GM12892 (cell line): ENCODE results near the gene HSPA4L. TPM values are rescaled to one million over a fixed set of nuclear protein-coding genes. Genes with fewer than 3 reads are reported as not detected.
A peak's percentile ranks its signal among the peaks of the same experiment; 100 is the strongest.

Experiments used
- DNase-seq: peaks from one replicate; pipeline ENCODE4 v3.0.0; 2011; ENCODE audit not compliant: insufficient read length
- FAIRE-seq: peaks from 2 replicates; lab custom pipeline; 2011; peaks lifted over from hg19 to GRCh38; lab: Jason Lieb, UNC
- POLR2A ChIP-seq: IDR thresholded peaks from 2 replicates; pipeline ENCODE4 v1.6.1; 2011; ENCODE audit warnings: low read depth, low read length, control low read depth
- POLR2AphosphoS5 ChIP-seq: IDR thresholded peaks from 2 replicates; pipeline ENCODE4 v1.6.1; 2011; ENCODE audit warnings: low read depth, low read length, control low read depth
- TAF1 ChIP-seq: IDR thresholded peaks from 2 replicates; pipeline ENCODE4 v1.6.1; 2011; ENCODE audit warnings: low read depth, mild to moderate bottlenecking, control low read depth, low read length, borderline replicate concordance
- polyA plus RNA-seq: library from polyadenylated mRNA; unstranded; fragments of >200 nt; gene quantifications from one replicate; pipeline ENCODE4 v1.2.1, GENCODE V29; 2012; ENCODE audit warnings: missing spikeins, inconsistent platforms; ENCODE audit not compliant: missing spikeins

The HSPA4L gene
- polyA plus RNA-seq, result 12.7 TPM

- no peak for TF ChIP-seq POLR2AphosphoS5
- peak; percentile 48; the same call in 1 of the 2 replicates for TF ChIP-seq POLR2A
- TF ChIP-seq TAF1, result no peak
- peak; percentile 34 for DNase-seq
- no peak for FAIRE-seq
Measured at GRCh38 chr4:127782275-127783025, at the start of gene HSPA4L. TSS of gene HSPA4L (plus strand) at chr4:127782322. CDS start at chr4:127782551, 229 bp downstream.

DNA sequence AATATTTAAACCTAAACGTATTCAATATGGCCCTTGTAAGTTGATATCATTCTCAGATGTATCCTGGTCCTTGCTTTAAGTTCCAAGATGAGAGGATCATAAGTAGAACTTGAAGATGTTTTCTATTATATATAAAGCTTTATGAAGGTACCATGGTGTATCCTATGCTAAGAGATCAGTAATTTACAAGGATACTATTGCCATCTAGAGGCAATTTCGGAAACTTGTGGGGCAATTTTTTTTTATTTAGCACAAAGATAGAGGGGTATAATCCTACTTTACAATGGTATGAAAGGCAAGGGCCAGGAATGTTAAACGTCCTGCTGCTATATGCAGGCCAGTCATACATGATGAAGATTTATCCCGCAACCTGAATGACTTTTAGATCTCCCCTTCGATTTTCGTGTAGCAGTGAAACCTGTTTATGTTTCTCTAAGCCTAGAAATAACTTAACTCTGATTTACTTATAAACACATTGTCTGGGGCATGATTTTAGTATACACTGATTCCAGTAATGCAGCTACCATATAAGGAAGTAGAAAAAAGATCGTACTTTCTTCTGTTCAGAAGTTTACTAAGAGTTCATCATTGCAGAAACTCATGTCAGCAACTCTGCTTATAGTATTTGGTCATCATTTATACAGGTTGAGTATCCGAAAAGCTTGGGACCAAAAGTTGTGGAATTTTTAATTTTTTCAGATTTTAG lies 49.3 kb upstream of the HSPA4L start:
- FAIRE-seq (peak; percentile 14), DNase-seq (no peak)

DNA sequence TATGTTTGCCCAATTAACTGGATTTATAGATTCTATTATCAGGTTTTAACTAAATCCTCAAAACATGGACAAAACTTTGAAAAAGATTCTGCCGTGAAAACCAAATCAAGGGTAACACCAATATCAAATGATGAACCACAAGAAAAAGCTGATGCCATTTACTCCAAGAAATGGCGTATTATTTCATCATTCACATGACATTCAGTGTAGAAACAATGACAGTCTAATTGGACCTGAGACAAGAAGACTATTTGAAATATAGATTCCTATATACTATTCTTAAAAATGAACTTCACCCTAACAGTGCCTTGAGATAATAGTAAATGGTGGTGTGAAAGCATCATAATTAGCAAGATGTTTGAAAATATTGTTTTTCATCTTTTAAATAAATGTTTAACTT lies 47.1 kb upstream of the HSPA4L start:
- no peak for DNase-seq
- FAIRE-seq, result no peak
- TF ChIP-seq POLR2AphosphoS5 (no peak), POLR2A (no peak), TAF1 (no peak)

More for the DNA sequence above, 49.3 kb upstream of the HSPA4L start:
- TF ChIP-seq TAF1, result no peak
- no peak for TF ChIP-seq POLR2AphosphoS5
- TF ChIP-seq POLR2A, result no peak

GRCh38 chr4:127737295-127737694 lies 44.8 kb upstream of the HSPA4L start:
- no peak for DNase-seq
- TF ChIP-seq POLR2AphosphoS5 (no peak), TAF1 (no peak), POLR2A (no peak)
- no peak for FAIRE-seq

DNA sequence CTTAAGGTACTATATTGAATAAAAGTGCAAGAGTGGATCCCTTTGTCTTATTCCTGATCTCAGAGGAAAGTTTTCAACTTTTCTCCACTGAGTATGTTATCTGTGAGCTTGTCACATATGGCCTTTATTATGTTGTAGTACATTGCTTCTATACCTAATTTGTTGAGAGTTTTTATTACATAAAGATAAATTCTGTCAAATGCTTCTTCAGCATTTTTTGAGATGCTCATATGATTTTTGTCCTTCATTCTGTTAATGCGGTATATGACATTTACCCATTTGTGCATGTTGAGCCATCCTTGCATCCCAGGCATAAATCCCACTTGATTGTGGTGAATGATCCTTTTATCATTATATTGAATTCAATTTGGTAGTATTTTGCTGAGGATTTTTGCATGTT lies 40.9 kb upstream of the HSPA4L start:
- TF ChIP-seq POLR2AphosphoS5, result no peak
- TF ChIP-seq POLR2A, result no peak
- no peak for TF ChIP-seq TAF1
- FAIRE-seq, result no peak
- no peak for DNase-seq

GRCh38 chr4:127747883-127748282 lies 34.2 kb upstream of the HSPA4L start:
- TF ChIP-seq POLR2AphosphoS5, result no peak
- no peak for TF ChIP-seq POLR2A
- TF ChIP-seq TAF1, result no peak
- DNase-seq (no peak), FAIRE-seq (no peak)

- DNase-seq (no peak), FAIRE-seq (no peak)
- TF ChIP-seq POLR2A (no peak), TAF1 (no peak), POLR2AphosphoS5 (no peak)
Measured at GRCh38 chr4:127748957-127749356, 33.2 kb upstream of the HSPA4L start.

DNA sequence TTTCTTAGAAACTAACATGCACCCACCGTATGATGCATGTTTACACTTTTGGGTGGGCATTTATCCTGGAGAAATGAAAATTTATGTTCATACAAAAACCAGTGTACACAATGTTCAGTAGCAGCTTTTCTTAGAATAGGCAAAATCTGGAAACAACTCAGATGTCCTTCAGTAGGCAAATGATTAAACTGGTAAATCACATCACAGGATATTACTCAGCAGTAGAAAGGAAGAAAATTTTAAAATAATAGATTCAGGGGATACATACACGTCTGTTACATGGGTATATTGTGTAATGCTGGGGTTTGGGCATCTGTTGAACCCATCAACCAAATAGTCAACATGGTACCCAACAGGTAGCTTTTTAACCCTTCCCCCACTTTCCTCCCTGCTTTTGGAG lies 25.2 kb upstream of the HSPA4L start:
- DNase-seq (no peak), FAIRE-seq (no peak)
- TF ChIP-seq POLR2AphosphoS5 (no peak), TAF1 (no peak), POLR2A (no peak)

DNA sequence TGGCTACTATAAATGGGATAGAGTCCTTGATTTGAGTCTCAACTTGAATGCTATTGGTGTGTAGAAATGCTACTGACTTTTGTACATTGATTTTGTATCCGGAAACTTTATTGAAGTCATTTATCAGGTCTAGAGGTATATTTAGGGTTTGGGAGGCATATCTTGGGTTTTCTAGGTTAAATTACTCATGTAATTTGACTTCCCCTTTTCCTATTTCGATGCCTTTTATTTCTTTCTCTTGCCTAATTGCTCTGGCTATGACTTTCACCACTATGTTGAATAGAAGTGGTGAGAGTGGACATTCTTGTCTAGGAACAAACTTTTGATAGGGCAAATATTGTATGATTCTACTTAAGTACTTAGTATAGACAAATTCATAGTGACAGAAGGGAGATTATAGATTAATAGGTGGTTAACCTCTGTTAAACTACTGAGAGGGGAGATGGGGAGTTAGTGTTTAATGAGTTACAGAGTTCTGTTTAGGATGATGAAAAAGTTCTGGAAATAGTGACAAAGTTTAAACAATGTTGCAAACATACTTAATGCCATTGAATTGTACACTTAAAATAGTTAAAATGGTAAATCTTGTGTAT lies 22.8 kb upstream of the HSPA4L start:
- TF ChIP-seq POLR2AphosphoS5, result no peak
- TF ChIP-seq POLR2A, result no peak
- TF ChIP-seq TAF1, result no peak
- no peak for FAIRE-seq

GRCh38 chr4:127759893-127760292 lies 22.2 kb upstream of the HSPA4L start:
- FAIRE-seq, result no peak
- TF ChIP-seq TAF1 (no peak), POLR2A (no peak), POLR2AphosphoS5 (no peak)
- DNase-seq, result no peak

More for the DNA sequence above, 22.8 kb upstream of the HSPA4L start:
- no peak for DNase-seq

- no peak for TF ChIP-seq POLR2AphosphoS5
- TF ChIP-seq TAF1, result no peak
- TF ChIP-seq POLR2A, result no peak
- FAIRE-seq, result no peak
- DNase-seq, result no peak
Measured at GRCh38 chr4:127771535-127772275, 10.4 kb upstream of the HSPA4L start.
